ENCODE data around the gene CYB561D1.
"Not testable (repeated sequence)": the region's sequence is repeated elsewhere in the genome, so short reads cannot be mapped to it uniquely, and the experiment has no call there.

The CYB561D1 gene

GRCh38 chr1:109493805-109494539 is at the start of gene CYB561D1:
Gene CYB561D1, plus strand, starts transcription at chr1:109494094. Its CDS starts 46 bp downstream, at chr1:109494140.
- peak; percentile 57 for DNase-seq (ENCODE audit: low read depth)

GRCh38 chr1:109444346-109444745 is 49.5 kb upstream of the CYB561D1 start:
- no peak for DNase-seq (ENCODE audit: low read depth)

- DNase-seq (ENCODE audit: low read depth): not testable (repeated sequence)
These were observed 47.8 kb upstream of the CYB561D1 start for GRCh38 chr1:109445949-109446695.

GRCh38 chr1:109447524-109447923 is 46.4 kb upstream of the CYB561D1 start:
- no peak for DNase-seq (ENCODE audit: low read depth)

GRCh38 chr1:109454497-109455133 is 39.3 kb upstream of the CYB561D1 start:
- DNase-seq (ENCODE audit: low read depth): no peak

GRCh38 chr1:109457819-109458218 is 36.1 kb upstream of the CYB561D1 start:
- DNase-seq (ENCODE audit: low read depth): no peak

GRCh38 chr1:109466125-109466451 is 27.8 kb upstream of the CYB561D1 start:
- no peak for DNase-seq (ENCODE audit: low read depth)

GRCh38 chr1:109466452-109467300 is 27.2 kb upstream of the CYB561D1 start, which contains the start of gene SYPL2:
Gene SYPL2, plus strand, starts transcription at chr1:109466546. Its CDS starts 298 bp downstream, at chr1:109466844.
- no peak for DNase-seq (ENCODE audit: low read depth)

GRCh38 chr1:109467301-109467777 is 26.6 kb upstream of the CYB561D1 start:
- DNase-seq (ENCODE audit: low read depth): no peak

GRCh38 chr1:109468061-109468460 is 25.8 kb upstream of the CYB561D1 start:
- DNase-seq (ENCODE audit: low read depth): no peak

GRCh38 chr1:109468903-109469302 is 25.0 kb upstream of the CYB561D1 start:
- no peak for DNase-seq (ENCODE audit: low read depth)

- no peak for DNase-seq (ENCODE audit: low read depth)
These were observed 23.6 kb upstream of the CYB561D1 start for GRCh38 chr1:109470245-109470644.

- no peak for DNase-seq (ENCODE audit: low read depth)
These were observed 21.1 kb upstream of the CYB561D1 start for GRCh38 chr1:109472779-109473178.

- DNase-seq (ENCODE audit: low read depth): not testable (repeated sequence)
These were observed 20.4 kb upstream of the CYB561D1 start for GRCh38 chr1:109473284-109474057.

GRCh38 chr1:109474697-109475096 is 19.2 kb upstream of the CYB561D1 start:
- DNase-seq (ENCODE audit: low read depth): no peak

GRCh38 chr1:109475261-109475660 is 18.6 kb upstream of the CYB561D1 start:
- no peak for DNase-seq (ENCODE audit: low read depth)

- no peak for DNase-seq (ENCODE audit: low read depth)
These were observed 17.1 kb upstream of the CYB561D1 start for GRCh38 chr1:109476825-109477224.

GRCh38 chr1:109477821-109478220 is 16.1 kb upstream of the CYB561D1 start:
- DNase-seq (ENCODE audit: low read depth): no peak

- DNase-seq (ENCODE audit: low read depth): no peak
These were observed 15.1 kb upstream of the CYB561D1 start for GRCh38 chr1:109478806-109479205.

GRCh38 chr1:109479311-109479710 is 14.6 kb upstream of the CYB561D1 start:
- no peak for DNase-seq (ENCODE audit: low read depth)

- DNase-seq (ENCODE audit: low read depth): no peak
These were observed 14.0 kb upstream of the CYB561D1 start for GRCh38 chr1:109479901-109480300.
